GM15510 (cell line): ENCODE results near the gene C1orf116.

Experiments used
- POLR2A ChIP-seq: IDR thresholded peaks from 3 replicates; pipeline ENCODE4 v1.6.1; 2011; ENCODE audit warnings: borderline replicate concordance; ENCODE audit not compliant: insufficient read length; ENCODE audit errors: extremely low read depth

The C1orf116 gene

GRCh38 chr1:207050480-207051190 is 18.1 kb upstream of the C1orf116 start:
- TF ChIP-seq POLR2A = peak; percentile 67

DNA sequence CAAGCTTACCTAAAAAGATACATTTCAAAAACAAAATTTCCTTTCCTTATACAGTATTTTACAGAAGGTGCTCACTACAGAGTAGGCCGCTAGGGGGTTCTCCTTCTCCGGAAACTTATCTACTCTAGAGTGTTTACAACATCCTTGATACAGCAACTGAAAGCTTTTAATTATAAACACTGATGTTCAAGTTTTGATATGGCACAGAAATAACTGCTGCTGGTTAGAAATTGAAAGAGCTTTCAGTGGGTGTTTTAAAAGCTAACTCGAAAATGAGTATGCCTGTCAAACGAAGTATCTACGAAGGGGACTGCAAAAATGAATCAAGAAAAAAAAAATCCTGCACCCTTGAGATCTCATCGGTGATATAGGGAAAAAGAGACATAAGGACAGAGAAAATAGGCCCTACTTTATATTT is 17.4 kb upstream of the C1orf116 start:
- no peak for TF ChIP-seq POLR2A

- no peak for TF ChIP-seq POLR2A
Observed at GRCh38 chr1:207049514-207049913, 17.0 kb upstream of the C1orf116 start.

DNA sequence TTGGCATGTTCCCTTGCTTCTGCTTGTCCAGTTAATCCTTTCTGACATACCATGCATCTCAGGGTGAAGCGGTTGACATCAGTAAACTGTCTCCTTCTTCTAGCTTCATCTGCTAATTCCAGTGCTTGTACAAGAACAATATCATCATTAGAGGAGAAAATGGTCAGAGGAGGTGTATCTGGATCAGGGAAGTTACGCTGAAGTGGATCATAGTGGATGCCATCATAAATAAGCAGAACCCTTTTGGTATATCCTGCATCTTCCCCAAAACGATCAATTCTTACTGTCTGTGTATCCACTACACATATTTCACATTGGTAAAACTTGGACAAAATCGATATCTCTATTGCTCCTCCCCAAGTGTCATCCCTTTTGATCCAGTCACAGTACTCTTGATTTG is 16.5 kb upstream of the C1orf116 start:
- TF ChIP-seq POLR2A = no peak

DNA sequence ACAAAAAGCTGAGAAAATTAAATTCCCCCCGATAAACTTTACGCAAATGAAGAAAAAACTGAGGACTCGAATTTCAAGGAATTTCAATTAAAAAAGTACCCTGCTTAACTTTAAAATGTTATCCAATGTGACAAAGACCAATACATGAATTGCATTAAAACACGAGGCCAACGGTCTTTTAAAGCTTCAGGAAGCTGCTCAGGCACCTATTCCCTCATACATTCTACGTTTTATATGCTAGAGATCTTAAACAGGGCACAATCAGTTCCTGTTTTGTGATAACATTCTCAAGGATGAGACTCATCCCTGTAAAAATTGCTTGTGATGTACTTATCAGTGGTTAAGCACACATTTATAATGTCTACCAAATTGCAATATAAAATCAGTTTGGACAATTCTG is 15.5 kb upstream of the C1orf116 start:
- no peak for TF ChIP-seq POLR2A

DNA sequence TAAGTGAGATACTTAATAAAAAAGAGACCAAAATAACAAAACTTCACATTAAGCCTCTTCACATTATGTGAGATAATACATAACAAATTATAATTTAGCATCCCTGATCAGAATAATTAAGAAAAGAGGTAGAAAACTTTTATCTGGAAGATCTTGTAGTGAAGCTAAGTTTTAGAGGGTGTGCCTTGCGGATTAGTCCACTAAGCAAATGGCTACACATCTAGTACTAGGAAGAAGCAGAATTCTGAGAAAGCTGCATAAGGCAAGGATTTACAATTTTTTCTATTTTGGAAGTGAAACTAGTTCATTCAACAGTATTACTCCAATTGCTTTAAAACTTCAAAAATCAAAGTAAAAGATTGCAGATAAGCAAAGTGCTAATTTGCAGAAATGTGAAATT is 14.9 kb upstream of the C1orf116 start:
- TF ChIP-seq POLR2A = no peak

- TF ChIP-seq POLR2A = no peak
Observed at GRCh38 chr1:207045453-207045852, 12.9 kb upstream of the C1orf116 start.

DNA sequence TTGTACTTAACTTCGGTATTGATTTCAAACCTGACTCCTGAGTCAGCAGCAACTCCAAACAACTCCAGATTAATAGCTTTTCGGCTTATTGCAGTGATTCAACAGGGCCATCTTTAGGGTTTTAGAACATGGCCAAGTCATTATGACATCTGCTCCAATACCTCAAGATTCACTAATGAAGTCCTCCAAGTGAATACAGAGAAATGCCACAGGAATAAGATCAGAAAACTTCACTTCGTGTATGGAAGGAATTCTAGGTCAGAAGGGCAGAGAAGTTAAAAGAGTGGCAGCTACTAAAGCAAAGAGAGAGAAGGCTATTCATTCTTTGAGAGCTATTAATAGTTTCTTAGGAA is 7.6 kb upstream of the C1orf116 start:
- TF ChIP-seq POLR2A = no peak

DNA sequence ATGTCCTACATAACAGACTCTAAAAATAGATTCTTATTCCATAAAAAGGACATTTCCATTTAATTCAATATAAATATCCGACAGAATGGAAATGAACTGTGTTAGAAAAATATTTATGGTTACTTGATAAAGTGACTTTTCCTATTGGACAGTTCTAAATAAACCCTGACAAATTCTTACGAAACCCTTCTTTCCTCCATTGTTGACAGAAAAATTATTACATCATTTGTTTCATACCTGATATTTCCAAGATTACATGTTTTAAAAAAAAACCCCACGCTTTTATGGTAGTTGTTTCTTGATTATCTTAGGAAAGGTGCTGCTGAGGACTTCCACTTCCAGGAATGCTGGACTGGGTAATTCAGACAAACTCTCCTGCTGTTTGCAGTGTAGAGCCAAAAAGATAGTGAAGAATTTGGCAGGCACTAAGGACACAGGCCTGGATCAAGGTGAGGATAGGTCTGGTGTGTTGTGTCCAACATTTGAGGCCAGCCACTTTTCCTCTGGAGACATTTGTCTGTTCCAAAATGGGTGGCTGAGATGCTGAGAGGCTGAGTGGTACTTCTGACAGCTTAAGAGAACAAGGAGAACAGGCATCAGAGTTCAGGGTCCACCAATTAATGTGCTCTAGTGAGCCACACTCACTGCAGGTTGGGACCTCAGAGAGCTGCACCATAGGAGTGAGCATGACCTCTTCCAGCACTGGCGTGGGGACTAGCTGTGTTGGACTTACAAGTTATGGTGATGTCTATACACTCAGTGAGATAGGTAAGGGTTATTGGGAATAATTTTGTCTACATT is 7.0 kb upstream of the C1orf116 start:
- TF ChIP-seq POLR2A = no peak

DNA sequence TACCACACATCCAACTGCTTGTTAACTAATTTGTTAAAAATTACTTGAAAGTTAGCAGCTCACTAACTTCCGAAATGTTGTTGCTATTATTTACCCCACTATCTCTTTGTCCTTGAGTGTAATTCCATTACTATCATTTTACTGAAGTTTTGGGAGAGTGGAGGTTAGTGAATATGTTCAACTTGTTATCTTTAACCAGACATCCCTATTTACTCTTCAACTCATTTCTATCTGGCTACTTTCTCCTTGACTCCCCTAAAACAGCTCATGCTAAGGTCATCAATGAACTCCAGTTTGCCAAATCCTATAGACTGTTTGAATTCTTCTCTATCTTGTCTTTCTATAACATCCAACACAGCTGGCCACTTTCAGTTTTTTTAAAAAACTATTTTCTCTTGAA is 4.3 kb upstream of the C1orf116 start:
- TF ChIP-seq POLR2A = no peak

GRCh38 chr1:207035877-207036551 is 3.5 kb upstream of the C1orf116 start:
- no peak for TF ChIP-seq POLR2A

GRCh38 chr1:207034998-207035397 is 2.4 kb upstream of the C1orf116 start:
- TF ChIP-seq POLR2A = no peak

DNA sequence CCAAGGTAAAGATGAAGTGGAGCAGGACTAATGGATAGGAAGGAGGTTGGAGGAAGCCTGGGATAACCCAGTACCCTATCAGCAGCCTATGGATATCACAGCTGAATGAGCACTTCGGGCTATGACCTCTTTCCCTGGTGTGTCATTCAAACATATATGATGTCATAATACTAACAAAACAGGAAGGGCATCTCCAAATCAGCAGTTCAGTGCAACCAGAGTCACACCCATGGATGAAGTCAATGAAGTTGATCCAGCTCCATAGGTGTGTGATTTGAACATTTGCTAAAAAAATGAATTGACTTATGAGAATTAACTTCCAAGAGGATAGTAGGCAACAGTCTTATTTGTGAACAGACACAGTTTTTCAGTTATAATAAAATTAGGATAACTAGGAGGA is 1.7 kb upstream of the C1orf116 start:
- TF ChIP-seq POLR2A = no peak

DNA sequence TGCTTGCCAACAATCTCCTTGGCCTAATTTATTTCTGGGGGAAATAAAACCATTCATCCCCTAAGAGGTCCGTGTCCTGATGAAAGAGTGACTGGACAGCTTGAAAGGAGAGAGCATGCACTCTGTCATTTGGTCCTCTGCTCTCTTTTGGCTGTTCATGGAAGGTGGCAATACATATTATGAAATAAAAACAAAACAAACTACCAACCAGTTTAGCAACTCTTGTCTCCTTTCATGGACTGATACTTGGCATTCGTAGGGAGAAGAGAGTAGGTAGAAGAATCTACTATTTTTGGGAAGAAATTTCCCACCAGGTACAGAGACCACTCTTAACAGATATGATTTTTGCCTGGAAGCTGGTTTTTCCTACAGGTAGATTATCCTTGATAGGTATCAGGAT is 746 bp upstream of the C1orf116 start:
- no peak for TF ChIP-seq POLR2A

GRCh38 chr1:207031632-207032264 is 808 bp downstream of the C1orf116 start:
- TF ChIP-seq POLR2A = no peak
